HepG2 (cell line): ENCODE results near the gene PDE4D.

ENCODE experiments used
- CHD4 ChIP-seq: fragments of 200-600 bp; sonication (generic); IDR thresholded peaks from 2 replicates; pipeline ENCODE4 v1.7.0; 2017; ENCODE audit warnings: mild to moderate bottlenecking, low read length, borderline replicate concordance
- ETV5 ChIP-seq: IDR thresholded peaks from 2 replicates; pipeline ENCODE4 v1.6.1; 2018; ENCODE audit warnings: missing biosample characterization, missing genetic modification reagents, inconsistent platforms, borderline replicate concordance
- HNF4A ChIP-seq: sonication (generic); formaldehyde crosslinking; IDR thresholded peaks from 2 replicates; pipeline ENCODE4 v1.4.0; 2020; ENCODE audit warnings: missing genetic modification reagents
- MZF1 ChIP-seq: sonication (generic); formaldehyde crosslinking; IDR thresholded peaks from 2 replicates; pipeline ENCODE4 v1.8.1; 2023; ENCODE audit warnings: mild to moderate bottlenecking, missing genetic modification reagents, borderline replicate concordance
- TF ChIP-seq, protein P1 (sequence below): sonication (generic); formaldehyde crosslinking; IDR thresholded peaks from 2 replicates; pipeline ENCODE4 v1.8.1; 2023; ENCODE audit warnings: mild to moderate bottlenecking, missing genetic modification reagents
- TF ChIP-seq, protein P2 (sequence below): sonication (generic); formaldehyde crosslinking; IDR thresholded peaks from 2 replicates; pipeline ENCODE4 v1.4.0; 2020; ENCODE audit warnings: missing genetic modification reagents
- TF ChIP-seq, protein P3 (sequence below): IDR thresholded peaks from 2 replicates; pipeline ENCODE4 v1.6.1; 2012; ENCODE audit warnings: inconsistent platforms

DNA sequence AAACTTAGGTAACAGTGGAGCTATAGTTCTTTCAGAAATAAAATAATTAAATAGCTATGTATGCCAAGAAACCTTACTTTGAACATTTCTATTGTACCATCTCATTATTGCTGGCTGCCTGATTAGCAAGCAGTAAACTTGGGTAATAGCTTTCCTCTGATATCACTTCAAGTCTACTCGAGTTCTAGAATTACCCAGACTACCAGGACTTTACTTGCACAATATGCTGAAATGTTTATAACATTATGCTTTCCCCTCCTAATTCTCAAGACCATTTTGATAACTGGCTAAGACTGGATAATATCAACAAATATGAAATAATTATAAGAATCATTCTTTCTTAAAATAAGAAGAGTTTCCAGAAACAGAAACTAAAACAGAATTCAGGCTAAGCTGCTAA is 798.0 kb downstream of the PDE4D start:
- TF ChIP-seq HNF4A (CRISPR knock-in tag) (no peak), CHD4 (no peak), MZF1 (CRISPR knock-in tag) (no peak), ETV5 (no peak)
- TF ChIP-seq, protein P1, sequence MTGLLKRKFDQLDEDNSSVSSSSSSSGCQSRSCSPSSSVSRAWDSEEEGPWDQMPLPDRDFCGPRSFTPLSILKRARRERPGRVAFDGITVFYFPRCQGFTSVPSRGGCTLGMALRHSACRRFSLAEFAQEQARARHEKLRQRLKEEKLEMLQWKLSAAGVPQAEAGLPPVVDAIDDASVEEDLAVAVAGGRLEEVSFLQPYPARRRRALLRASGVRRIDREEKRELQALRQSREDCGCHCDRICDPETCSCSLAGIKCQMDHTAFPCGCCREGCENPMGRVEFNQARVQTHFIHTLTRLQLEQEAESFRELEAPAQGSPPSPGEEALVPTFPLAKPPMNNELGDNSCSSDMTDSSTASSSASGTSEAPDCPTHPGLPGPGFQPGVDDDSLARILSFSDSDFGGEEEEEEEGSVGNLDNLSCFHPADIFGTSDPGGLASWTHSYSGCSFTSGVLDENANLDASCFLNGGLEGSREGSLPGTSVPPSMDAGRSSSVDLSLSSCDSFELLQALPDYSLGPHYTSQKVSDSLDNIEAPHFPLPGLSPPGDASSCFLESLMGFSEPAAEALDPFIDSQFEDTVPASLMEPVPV (CRISPR knock-in tag) = no peak
- TF ChIP-seq, protein P2, sequence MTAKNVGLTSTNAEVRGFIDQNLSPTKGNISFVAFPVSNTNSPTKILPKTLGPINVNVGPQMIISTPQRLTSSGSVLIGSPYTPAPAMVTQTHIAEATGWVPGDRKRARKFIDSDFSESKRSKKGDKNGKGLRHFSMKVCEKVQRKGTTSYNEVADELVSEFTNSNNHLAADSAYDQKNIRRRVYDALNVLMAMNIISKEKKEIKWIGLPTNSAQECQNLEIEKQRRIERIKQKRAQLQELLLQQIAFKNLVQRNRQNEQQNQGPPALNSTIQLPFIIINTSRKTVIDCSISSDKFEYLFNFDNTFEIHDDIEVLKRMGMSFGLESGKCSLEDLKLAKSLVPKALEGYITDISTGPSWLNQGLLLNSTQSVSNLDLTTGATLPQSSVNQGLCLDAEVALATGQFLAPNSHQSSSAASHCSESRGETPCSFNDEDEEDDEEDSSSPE (CRISPR knock-in tag) = no peak
- TF ChIP-seq, protein P3, sequence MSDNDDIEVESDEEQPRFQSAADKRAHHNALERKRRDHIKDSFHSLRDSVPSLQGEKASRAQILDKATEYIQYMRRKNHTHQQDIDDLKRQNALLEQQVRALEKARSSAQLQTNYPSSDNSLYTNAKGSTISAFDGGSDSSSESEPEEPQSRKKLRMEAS = no peak
